Liver (tissue), 9 donors: ENCODE measurements around the gene FRMD4A. TPM values are rescaled to one million over a fixed set of nuclear protein-coding genes. Genes with fewer than 3 reads are reported as not detected.

Source experiments
- DNase-seq: peaks from one replicate; pipeline ENCODE4 v3.0.0-alpha.2; 2017; ENCODE audit warnings: low spot score
- H3K27ac ChIP-seq, 2 donors: one replicate each; pipeline ENCODE4 v1.7.0; 2013; ENCODE audit warnings: inconsistent platforms in 2 of 2, low read length in 2 of 2, control low read depth in 1 of 2, low read depth in 1 of 2, mild to moderate bottlenecking in 1 of 2
- H3K27me3 ChIP-seq, 4 donors: one replicate each; pipeline versions ENCODE4 v1.6.1 to v1.7.0; 2013; ENCODE audit warnings: low read length in 3 of 4, inconsistent platforms in 1 of 4, mild to moderate bottlenecking in 1 of 4, moderate library complexity in 1 of 4; ENCODE audit not compliant: control insufficient read depth in 4 of 4, insufficient read depth in 4 of 4
- H3K36me3 ChIP-seq, 4 donors: one replicate each; pipeline versions ENCODE4 v1.6.1 to v1.7.0; 2013; ENCODE audit warnings: low read length in 3 of 4, mild to moderate bottlenecking in 3 of 4, low read depth in 1 of 4, moderate library complexity in 1 of 4; ENCODE audit not compliant: control insufficient read depth in 4 of 4, insufficient read depth in 3 of 4
- H3K4me1 ChIP-seq, 4 donors: one replicate each; pipeline versions ENCODE4 v1.6.1 to v1.7.0; 2013; ENCODE audit warnings: low read length in 3 of 4, mild to moderate bottlenecking in 3 of 4, moderate library complexity in 1 of 4; ENCODE audit not compliant: control insufficient read depth in 4 of 4, insufficient read depth in 4 of 4
- H3K4me3 ChIP-seq, 3 donors: one replicate each; pipeline versions ENCODE4 v1.6.1 to v1.7.0; 2013; ENCODE audit warnings: low read length in 3 of 3, control low read depth in 1 of 3, low read depth in 1 of 3, mild to moderate bottlenecking in 1 of 3
- H3K9ac ChIP-seq, 2 donors: one replicate each; pipeline ENCODE4 v1.7.0; 2013; ENCODE audit warnings: low read length in 2 of 2, mild to moderate bottlenecking in 2 of 2, moderate library complexity in 2 of 2, control low read depth in 1 of 2, low read depth in 1 of 2
- H3K9me3 ChIP-seq, 4 donors: one replicate each; pipeline versions ENCODE4 v1.6.1 to v1.7.0; 2013; ENCODE audit warnings: low read length in 3 of 4; ENCODE audit not compliant: control insufficient read depth in 4 of 4
- ATF3 ChIP-seq: IDR thresholded peaks from 2 replicates; pipeline ENCODE4 v1.6.1; 2016; ENCODE audit warnings: antibody characterized with exemption
- CTCF ChIP-seq: fragments of 150-350 bp; IDR thresholded peaks from 2 replicates; pipeline ENCODE4 v1.5.1; 2017; ENCODE audit warnings: improper control_type of control experiment, low read depth, low read length; ENCODE audit not compliant: missing input control
- EGR1 ChIP-seq, 2 donors: IDR thresholded peaks; 2 replicates each; pipeline ENCODE4 v1.6.1; 2016 to 2018; ENCODE audit warnings: antibody characterized with exemption in 2 of 2, low read depth in 2 of 2
- GABPA ChIP-seq, 2 donors: IDR thresholded peaks in 1 of 2; conservative IDR thresholded peaks in 1 of 2; 2 replicates each; pipeline ENCODE4 v1.6.1; 2016; ENCODE audit warnings: antibody characterized with exemption in 2 of 2, mild to moderate bottlenecking in 1 of 2, moderate library complexity in 1 of 2
- HNF4A ChIP-seq, 2 donors: conservative IDR thresholded peaks; 2 replicates each; pipeline ENCODE4 v1.6.1; 2016; ENCODE audit warnings: antibody characterized with exemption in 2 of 2, mild to moderate bottlenecking in 2 of 2
- JUND ChIP-seq, 2 donors: IDR thresholded peaks; 2 replicates each; pipeline ENCODE4 v1.6.1; 2016; ENCODE audit warnings: antibody characterized with exemption in 2 of 2
- NR2F2 ChIP-seq: IDR thresholded peaks from 2 replicates; pipeline ENCODE4 v1.6.1; 2016; ENCODE audit warnings: antibody characterized with exemption
- SP1 ChIP-seq: IDR thresholded peaks from 2 replicates; pipeline ENCODE4 v1.6.1; 2018; ENCODE audit warnings: antibody characterized with exemption, mild to moderate bottlenecking
- TAF1 ChIP-seq: conservative IDR thresholded peaks from 2 replicates; pipeline ENCODE4 v1.6.1; 2016; ENCODE audit warnings: antibody characterized with exemption, mild to moderate bottlenecking
- YY1 ChIP-seq: IDR thresholded peaks from 2 replicates; pipeline ENCODE4 v1.6.1; 2016; ENCODE audit warnings: antibody characterized with exemption, mild to moderate bottlenecking
- WGBS: extraction: QIAGEN DNeasy Blood & Tissue Kit; methylation state at CpG from one replicate; pipeline ENCODE4 v1.1.7; 2013; 5-methylcytosine and 5-hydroxymethylcytosine counted together
- polyA plus RNA-seq, 2 donors: library from polyadenylated mRNA; stranded (reverse) in 1 of 2; unstranded in 1 of 2; fragments of 200-250 nt in 1 of 2; fragments of >200 nt in 1 of 2; fragmentation: Nextera tagmentation in 1 of 2; extraction: Ambion mirVana in 1 of 2; gene quantifications; one replicate each; pipeline versions ENCODE4 v1.2.1 to v1.2.3, GENCODE V29; 2013 to 2015
- total RNA-seq, 2 donors: library from RNA; depleted of rRNA; stranded (reverse); fragments of >200 nt; gene quantifications; one replicate each; pipeline ENCODE4 v1.2.3, GENCODE V29; 2014
- TF ChIP-seq, protein P1 (sequence below): IDR thresholded peaks from 2 replicates; pipeline ENCODE4 v1.6.1; 2016; ENCODE audit warnings: antibody characterized with exemption, mild to moderate bottlenecking
- TF ChIP-seq, protein P2 (sequence below): IDR thresholded peaks from 2 replicates; pipeline ENCODE4 v1.6.1; 2016; ENCODE audit warnings: antibody characterized with exemption
- TF ChIP-seq, protein P3 (sequence below): IDR thresholded peaks from 2 replicates; pipeline ENCODE4 v1.6.1; 2016; ENCODE audit warnings: antibody characterized with exemption
- donor health status: healthy.
- donor health status: healthy.
- donor health status: healthy.
- donor health status: healthy.
- donor health status: healthy.

The FRMD4A gene
- total and polyA plus RNA-seq, 4 donors, result 8.2 to 34.3 (median 13.1) TPM

GRCh38 chr10:13862546-13863233 lies 468.0 kb downstream of the FRMD4A start (continued):
- TF ChIP-seq, protein P1, sequence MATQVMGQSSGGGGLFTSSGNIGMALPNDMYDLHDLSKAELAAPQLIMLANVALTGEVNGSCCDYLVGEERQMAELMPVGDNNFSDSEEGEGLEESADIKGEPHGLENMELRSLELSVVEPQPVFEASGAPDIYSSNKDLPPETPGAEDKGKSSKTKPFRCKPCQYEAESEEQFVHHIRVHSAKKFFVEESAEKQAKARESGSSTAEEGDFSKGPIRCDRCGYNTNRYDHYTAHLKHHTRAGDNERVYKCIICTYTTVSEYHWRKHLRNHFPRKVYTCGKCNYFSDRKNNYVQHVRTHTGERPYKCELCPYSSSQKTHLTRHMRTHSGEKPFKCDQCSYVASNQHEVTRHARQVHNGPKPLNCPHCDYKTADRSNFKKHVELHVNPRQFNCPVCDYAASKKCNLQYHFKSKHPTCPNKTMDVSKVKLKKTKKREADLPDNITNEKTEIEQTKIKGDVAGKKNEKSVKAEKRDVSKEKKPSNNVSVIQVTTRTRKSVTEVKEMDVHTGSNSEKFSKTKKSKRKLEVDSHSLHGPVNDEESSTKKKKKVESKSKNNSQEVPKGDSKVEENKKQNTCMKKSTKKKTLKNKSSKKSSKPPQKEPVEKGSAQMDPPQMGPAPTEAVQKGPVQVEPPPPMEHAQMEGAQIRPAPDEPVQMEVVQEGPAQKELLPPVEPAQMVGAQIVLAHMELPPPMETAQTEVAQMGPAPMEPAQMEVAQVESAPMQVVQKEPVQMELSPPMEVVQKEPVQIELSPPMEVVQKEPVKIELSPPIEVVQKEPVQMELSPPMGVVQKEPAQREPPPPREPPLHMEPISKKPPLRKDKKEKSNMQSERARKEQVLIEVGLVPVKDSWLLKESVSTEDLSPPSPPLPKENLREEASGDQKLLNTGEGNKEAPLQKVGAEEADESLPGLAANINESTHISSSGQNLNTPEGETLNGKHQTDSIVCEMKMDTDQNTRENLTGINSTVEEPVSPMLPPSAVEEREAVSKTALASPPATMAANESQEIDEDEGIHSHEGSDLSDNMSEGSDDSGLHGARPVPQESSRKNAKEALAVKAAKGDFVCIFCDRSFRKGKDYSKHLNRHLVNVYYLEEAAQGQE, result no peak
- TF ChIP-seq ATF3 (no peak), TAF1 (no peak), JUND (IDR thresholded peaks at IDR 0.05) (no peak), NR2F2 (no peak), EGR1 (IDR thresholded peaks at IDR 0.05; ENCODE audit: low read depth in 2 of 2) (no peak), SP1 (no peak)
- TF ChIP-seq, protein P2, sequence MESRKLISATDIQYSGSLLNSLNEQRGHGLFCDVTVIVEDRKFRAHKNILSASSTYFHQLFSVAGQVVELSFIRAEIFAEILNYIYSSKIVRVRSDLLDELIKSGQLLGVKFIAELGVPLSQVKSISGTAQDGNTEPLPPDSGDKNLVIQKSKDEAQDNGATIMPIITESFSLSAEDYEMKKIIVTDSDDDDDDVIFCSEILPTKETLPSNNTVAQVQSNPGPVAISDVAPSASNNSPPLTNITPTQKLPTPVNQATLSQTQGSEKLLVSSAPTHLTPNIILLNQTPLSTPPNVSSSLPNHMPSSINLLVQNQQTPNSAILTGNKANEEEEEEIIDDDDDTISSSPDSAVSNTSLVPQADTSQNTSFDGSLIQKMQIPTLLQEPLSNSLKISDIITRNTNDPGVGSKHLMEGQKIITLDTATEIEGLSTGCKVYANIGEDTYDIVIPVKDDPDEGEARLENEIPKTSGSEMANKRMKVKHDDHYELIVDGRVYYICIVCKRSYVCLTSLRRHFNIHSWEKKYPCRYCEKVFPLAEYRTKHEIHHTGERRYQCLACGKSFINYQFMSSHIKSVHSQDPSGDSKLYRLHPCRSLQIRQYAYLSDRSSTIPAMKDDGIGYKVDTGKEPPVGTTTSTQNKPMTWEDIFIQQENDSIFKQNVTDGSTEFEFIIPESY, result no peak

- no peaks in the 10 kb centered on the region for H3K36me3 ChIP-seq
- H3K27ac ChIP-seq, result no peak overlapping the region
- H3K9ac ChIP-seq, result no peak overlapping the region
- no peak overlapping the region for H3K4me3 ChIP-seq
- 91% methylated on average over 14 of the region's 14 CpGs for WGBS
- DNase-seq, result no peak
- no peaks in the 10 kb centered on the region for H3K9me3 ChIP-seq
- no peak for TF ChIP-seq HNF4A (conservative IDR thresholded peaks at IDR 0.05)
- TF ChIP-seq YY1, result no peak
- TF ChIP-seq CTCF, result no peak
- no peak for TF ChIP-seq GABPA (IDR thresholded peaks at IDR 0.05 in 1 of 2, conservative IDR thresholded peaks at IDR 0.05 in 1 of 2)
- TF ChIP-seq, protein P3, sequence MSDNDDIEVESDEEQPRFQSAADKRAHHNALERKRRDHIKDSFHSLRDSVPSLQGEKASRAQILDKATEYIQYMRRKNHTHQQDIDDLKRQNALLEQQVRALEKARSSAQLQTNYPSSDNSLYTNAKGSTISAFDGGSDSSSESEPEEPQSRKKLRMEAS, result no peak
- no peak for TF ChIP-seq TAF1
- TF ChIP-seq JUND (IDR thresholded peaks at IDR 0.05), result no peak
- H3K4me1 ChIP-seq, result no peaks in the 10 kb centered on the region
- no peaks in the 10 kb centered on the region for H3K27me3 ChIP-seq
Measured at GRCh38 chr10:13860886-13861285, 469.8 kb downstream of the FRMD4A start.
